ENCODE data around the gene CD55. TPM values are rescaled to one million over a fixed set of nuclear protein-coding genes. Genes with fewer than 3 reads are reported as not detected.

The CD55 gene
- total and polyA plus RNA-seq, 11 donors, result 28.6 to 149 (median 91.2) TPM

GRCh38 chr1:207304710-207305488 is 16.6 kb upstream of the CD55 start:
- no peak for ATAC-seq

GRCh38 chr1:207305489-207305873 is 16.0 kb upstream of the CD55 start:
- intact Hi-C loops (cut with DNase I), result no loop called here
- DNase-seq, result no peak
- WGBS, 4 donors, result 79 to 91% (median 90%) methylated on average over 6 of the region's 6 CpGs
- TF ChIP-seq POLR2A (IDR thresholded peaks at IDR 0.05) (no peak), CTCF (IDR thresholded peaks at IDR 0.05) (no peak)
- Histone ChIP-seq H3K4me3 (no peak overlapping the region), H3K27ac (no peak overlapping the region), H3K4me1 (peaks cover 0 to 29% (median 12%) of the 10 kb centered on the region in 12 donors), H3K9me3 (no peaks in the 10 kb centered on the region), H3K27me3 (no peaks in the 10 kb centered on the region), H3K36me3 (no peaks in the 10 kb centered on the region)
- ATAC-seq, result no peak

More at GRCh38 chr1:207304710-207305488, 16.6 kb upstream of the CD55 start:
- H3K4me1 ChIP-seq, result peaks cover 0 to 23% (median 7%) of the 10 kb centered on the region in 12 donors
- no peak for DNase-seq
- WGBS, 4 donors, result 92 to 94% (median 93%) methylated on average over 8 of the region's 8 CpGs
- no peaks in the 10 kb centered on the region for H3K9me3 ChIP-seq
- intact Hi-C loops (cut with DNase I), result no loop called here
- no peaks in the 10 kb centered on the region for H3K36me3 ChIP-seq
- TF ChIP-seq CTCF (IDR thresholded peaks at IDR 0.05) (no peak), POLR2A (IDR thresholded peaks at IDR 0.05) (no peak)
- H3K27ac ChIP-seq, result no peak overlapping the region
- H3K4me3 ChIP-seq, result no peak overlapping the region
- no peaks in the 10 kb centered on the region for H3K27me3 ChIP-seq

GRCh38 chr1:207306023-207306422 is 15.5 kb upstream of the CD55 start:
- ATAC-seq (no peak), DNase-seq (no peak)
- Histone ChIP-seq H3K4me1 (peaks cover 0 to 34% (median 16%) of the 10 kb centered on the region in 12 donors), H3K27ac (no peak overlapping the region), H3K27me3 (no peaks in the 10 kb centered on the region), H3K36me3 (no peaks in the 10 kb centered on the region), H3K4me3 (no peak overlapping the region), H3K9me3 (no peaks in the 10 kb centered on the region)
- intact Hi-C loops (cut with DNase I), result no loop called here
- TF ChIP-seq CTCF (IDR thresholded peaks at IDR 0.05), result no peak
- TF ChIP-seq POLR2A (IDR thresholded peaks at IDR 0.05), result no peak
- WGBS, 4 donors, result 89 to 99% (median 93%) methylated on average over 1 of the region's 1 CpG

GRCh38 chr1:207306603-207307002 is 14.9 kb upstream of the CD55 start:
- TF ChIP-seq POLR2A (IDR thresholded peaks at IDR 0.05) (no peak), CTCF (IDR thresholded peaks at IDR 0.05) (no peak)
- H3K36me3 ChIP-seq, result no peaks in the 10 kb centered on the region
- no peak for DNase-seq
- no peak for ATAC-seq
- intact Hi-C loops (cut with DNase I), result no loop called here
- 64 to 83% (median 74%) methylated on average over 5 of the region's 5 CpGs for WGBS, 4 donors
- no peak overlapping the region for H3K27ac ChIP-seq
- no peaks in the 10 kb centered on the region for H3K9me3 ChIP-seq
- H3K4me1 ChIP-seq, result peaks cover 0 to 40% (median 18%) of the 10 kb centered on the region in 12 donors
- no peak overlapping the region for H3K4me3 ChIP-seq
- no peaks in the 10 kb centered on the region for H3K27me3 ChIP-seq
